Urinary bladder (tissue), 4 donors: Measurements from ENCODE around the gene ADCY9. TPM values are rescaled to one million over a fixed set of nuclear protein-coding genes. Genes with fewer than 3 reads are reported as not detected.
"Not testable (repeated sequence)": the region's sequence is repeated elsewhere in the genome, so short reads cannot be mapped to it uniquely, and the experiment has no call there.

ENCODE experiments used
- DNase-seq: peaks from one replicate; pipeline ENCODE4 v3.0.0-alpha.2; 2015; ENCODE audit errors: extremely low spot score
- H3K27ac ChIP-seq: one replicate; pipeline ENCODE4 v1.5.1; 2013; ENCODE audit warnings: low read depth, mild to moderate bottlenecking, moderate library complexity
- H3K36me3 ChIP-seq: one replicate; pipeline ENCODE4 v1.6.1; 2013; ENCODE audit warnings: mild to moderate bottlenecking, moderate library complexity; ENCODE audit not compliant: insufficient read depth
- H3K4me1 ChIP-seq: one replicate; pipeline ENCODE4 v1.6.1; 2013; ENCODE audit warnings: mild to moderate bottlenecking, moderate library complexity; ENCODE audit not compliant: insufficient read depth
- H3K4me3 ChIP-seq: one replicate; pipeline ENCODE4 v1.5.1; 2013; ENCODE audit warnings: low read depth, low read length
- WGBS: extraction: QIAGEN DNeasy Blood & Tissue Kit; methylation state at CpG from one replicate; pipeline ENCODE4 v1.1.7; 2013; 5-methylcytosine and 5-hydroxymethylcytosine counted together
- polyA plus RNA-seq: library from polyadenylated mRNA; stranded (reverse); fragments of 200-250 nt; gene quantifications from one replicate; pipeline ENCODE4 v1.2.3, GENCODE V29; 2013
- total RNA-seq: library from RNA; depleted of rRNA; stranded (reverse); fragments of >200 nt; gene quantifications from one replicate; pipeline ENCODE4 v1.2.3, GENCODE V29; 2014
- donor health status: healthy with polysubstance abuse.
- donor health status: healthy.

The ADCY9 gene
- total and polyA plus RNA-seq, 2 donors = 18.6 to 21.8 TPM

- no peak overlapping the region for H3K4me3 ChIP-seq
- no peak overlapping the region for H3K27ac ChIP-seq
- 87% methylated on average over 7 of the region's 7 CpGs for WGBS
- DNase-seq = no peak
- no peaks in the 10 kb centered on the region for H3K36me3 ChIP-seq
- no peaks in the 10 kb centered on the region for H3K4me1 ChIP-seq
Observed at GRCh38 chr16:4060009-4060408, 56.2 kb downstream of the ADCY9 start.

GRCh38 chr16:4058386-4058785, 57.9 kb downstream of the ADCY9 start:
- Histone ChIP-seq H3K27ac (no peak overlapping the region), H3K4me3 (no peak overlapping the region), H3K36me3 (no peaks in the 10 kb centered on the region), H3K4me1 (no peaks in the 10 kb centered on the region)
- no peak for DNase-seq
- WGBS = 83% methylated on average over 6 of the region's 6 CpGs

- Histone ChIP-seq H3K4me3 (no peak overlapping the region), H3K36me3 (no peaks in the 10 kb centered on the region), H3K27ac (no peak overlapping the region), H3K4me1 (no peaks in the 10 kb centered on the region)
- WGBS = 71% methylated on average over 17 of the region's 17 CpGs
- no peak for DNase-seq
Observed at GRCh38 chr16:4057439-4057877, 58.8 kb downstream of the ADCY9 start.

- Histone ChIP-seq H3K27ac (no peak overlapping the region), H3K36me3 (no peaks in the 10 kb centered on the region), H3K4me1 (no peaks in the 10 kb centered on the region), H3K4me3 (no peak overlapping the region)
- DNase-seq = no peak
- WGBS = 87% methylated on average over 16 of the region's 16 CpGs
Observed at GRCh38 chr16:4056161-4057105, 59.8 kb downstream of the ADCY9 start.

- no peaks in the 10 kb centered on the region for H3K36me3 ChIP-seq
- H3K4me3 ChIP-seq = no peak overlapping the region
- DNase-seq = no peak
- H3K4me1 ChIP-seq = no peaks in the 10 kb centered on the region
- WGBS = 94% methylated on average over 15 of the region's 15 CpGs
- no peak overlapping the region for H3K27ac ChIP-seq
Observed at GRCh38 chr16:4055748-4056147, 60.5 kb downstream of the ADCY9 start.

- Histone ChIP-seq H3K36me3 (no peaks in the 10 kb centered on the region), H3K4me1 (no peaks in the 10 kb centered on the region), H3K27ac (no peak overlapping the region), H3K4me3 (no peak overlapping the region)
- no peak for DNase-seq
- WGBS = 19% methylated on average over 18 of the region's 18 CpGs
Observed at GRCh38 chr16:4053301-4053845, 62.9 kb downstream of the ADCY9 start.

GRCh38 chr16:4052801-4053293, 63.4 kb downstream of the ADCY9 start:
- 60% methylated on average over 20 of the region's 20 CpGs for WGBS
- DNase-seq = no peak
- Histone ChIP-seq H3K4me3 (no peak overlapping the region), H3K27ac (no peak overlapping the region), H3K4me1 (no peaks in the 10 kb centered on the region), H3K36me3 (no peaks in the 10 kb centered on the region)

GRCh38 chr16:4052096-4052495, 64.1 kb downstream of the ADCY9 start:
- Histone ChIP-seq H3K27ac (no peak overlapping the region), H3K4me1 (no peaks in the 10 kb centered on the region), H3K4me3 (no peak overlapping the region), H3K36me3 (no peaks in the 10 kb centered on the region)
- 93% methylated on average over 14 of the region's 14 CpGs for WGBS
- no peak for DNase-seq

GRCh38 chr16:4051591-4051990, 64.7 kb downstream of the ADCY9 start:
- H3K4me3 ChIP-seq = no peak overlapping the region
- H3K27ac ChIP-seq = no peak overlapping the region
- no peaks in the 10 kb centered on the region for H3K4me1 ChIP-seq
- H3K36me3 ChIP-seq = no peaks in the 10 kb centered on the region
- DNase-seq = no peak
- WGBS = 98% methylated on average over 3 of the region's 3 CpGs

GRCh38 chr16:4049031-4049430, 67.2 kb downstream of the ADCY9 start:
- H3K36me3 ChIP-seq = no peaks in the 10 kb centered on the region
- no peak for DNase-seq
- H3K4me3 ChIP-seq = no peak overlapping the region
- H3K4me1 ChIP-seq = no peaks in the 10 kb centered on the region
- H3K27ac ChIP-seq = no peak overlapping the region
- 92% methylated on average over 8 of the region's 8 CpGs for WGBS

GRCh38 chr16:4048481-4048880, 67.8 kb downstream of the ADCY9 start:
- no peaks in the 10 kb centered on the region for H3K4me1 ChIP-seq
- WGBS = 95% methylated on average over 9 of the region's 9 CpGs
- no peaks in the 10 kb centered on the region for H3K36me3 ChIP-seq
- no peak overlapping the region for H3K4me3 ChIP-seq
- H3K27ac ChIP-seq = no peak overlapping the region
- no peak for DNase-seq

- H3K4me3 ChIP-seq = no peak overlapping the region
- no peak for DNase-seq
- no peak overlapping the region for H3K27ac ChIP-seq
- H3K36me3 ChIP-seq = no peaks in the 10 kb centered on the region
- no peaks in the 10 kb centered on the region for H3K4me1 ChIP-seq
- 85% methylated on average over 8 of the region's 8 CpGs for WGBS
Observed at GRCh38 chr16:4046221-4046620, 70.0 kb downstream of the ADCY9 start.

- WGBS = 93% methylated on average over 6 of the region's 6 CpGs
- H3K4me3 ChIP-seq, H3K4me1 ChIP-seq, H3K27ac ChIP-seq, H3K36me3 ChIP-seq, DNase-seq: not testable (repeated sequence)
Observed at GRCh38 chr16:4045561-4045960, 70.7 kb downstream of the ADCY9 start.

- 58% methylated on average over 11 of the region's 11 CpGs for WGBS
- Histone ChIP-seq H3K4me1 (no peaks in the 10 kb centered on the region), H3K4me3 (no peak overlapping the region), H3K27ac (no peak overlapping the region), H3K36me3 (no peaks in the 10 kb centered on the region)
- no peak for DNase-seq
Observed at GRCh38 chr16:4042581-4042980, 73.7 kb downstream of the ADCY9 start.
